Epithelial cell of proximal tubule (primary cell): ENCODE data around the gene GLI2. TPM values are rescaled to one million over a fixed set of nuclear protein-coding genes. Genes with fewer than 3 reads are reported as not detected.

Source experiments
- DNase-seq: peaks from one replicate; pipeline ENCODE4 v3.0.0-alpha.2; 2011; ENCODE audit warnings: low read depth
- H3K4me3 ChIP-seq: 2 replicates; pipeline ENCODE4 v1.5.1; 2011; ENCODE audit warnings: low read depth, mild to moderate bottlenecking, low read length
- total RNA-seq: library from RNA; depleted of rRNA; stranded (reverse); fragments of >200 nt; gene quantifications from 2 replicates; pipeline ENCODE4 v1.2.3, GENCODE V29; 2015
- TF ChIP-seq, protein P1 (sequence below): conservative IDR thresholded peaks from 2 replicates; pipeline ENCODE4 v1.5.1; 2012; ENCODE audit warnings: low read depth, mild to moderate bottlenecking, low read length

GLI2 gene
- total RNA-seq, result 3.8 and 4.0 TPM in 2 replicates

DNA sequence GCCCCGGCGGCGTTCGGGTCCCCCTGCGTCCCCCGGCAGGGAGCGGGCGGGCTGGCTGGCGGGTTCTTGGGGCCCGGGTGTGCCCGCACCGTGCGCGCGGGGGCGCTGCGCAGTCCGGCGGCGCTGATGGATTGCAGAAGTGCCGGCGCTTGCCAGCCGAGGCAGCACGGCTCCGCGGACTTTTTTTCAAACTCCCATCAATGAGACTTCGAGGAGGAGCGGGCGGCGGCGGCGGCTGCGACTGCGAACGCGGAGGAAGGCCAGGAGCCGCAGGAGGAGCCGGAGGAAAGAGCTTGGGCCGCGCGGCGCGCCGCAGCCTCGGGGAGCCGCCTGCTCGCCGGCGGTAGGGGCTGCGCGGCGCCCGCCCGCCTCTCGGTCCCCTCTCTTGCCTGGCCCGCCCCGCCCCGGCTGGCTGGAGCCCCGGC is at the start of gene GLI2:
GLI2 (plus strand) TSS at position 123 of the 425 bp plus-strand sequence. CDS start 61,453 bp downstream, outside the sequence.
- TF ChIP-seq, protein P1, sequence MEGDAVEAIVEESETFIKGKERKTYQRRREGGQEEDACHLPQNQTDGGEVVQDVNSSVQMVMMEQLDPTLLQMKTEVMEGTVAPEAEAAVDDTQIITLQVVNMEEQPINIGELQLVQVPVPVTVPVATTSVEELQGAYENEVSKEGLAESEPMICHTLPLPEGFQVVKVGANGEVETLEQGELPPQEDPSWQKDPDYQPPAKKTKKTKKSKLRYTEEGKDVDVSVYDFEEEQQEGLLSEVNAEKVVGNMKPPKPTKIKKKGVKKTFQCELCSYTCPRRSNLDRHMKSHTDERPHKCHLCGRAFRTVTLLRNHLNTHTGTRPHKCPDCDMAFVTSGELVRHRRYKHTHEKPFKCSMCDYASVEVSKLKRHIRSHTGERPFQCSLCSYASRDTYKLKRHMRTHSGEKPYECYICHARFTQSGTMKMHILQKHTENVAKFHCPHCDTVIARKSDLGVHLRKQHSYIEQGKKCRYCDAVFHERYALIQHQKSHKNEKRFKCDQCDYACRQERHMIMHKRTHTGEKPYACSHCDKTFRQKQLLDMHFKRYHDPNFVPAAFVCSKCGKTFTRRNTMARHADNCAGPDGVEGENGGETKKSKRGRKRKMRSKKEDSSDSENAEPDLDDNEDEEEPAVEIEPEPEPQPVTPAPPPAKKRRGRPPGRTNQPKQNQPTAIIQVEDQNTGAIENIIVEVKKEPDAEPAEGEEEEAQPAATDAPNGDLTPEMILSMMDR, result peak; percentile 54
- DNase-seq, result no peak
- H3K4me3 ChIP-seq, result peak within 1 kb of the TSS; percentile 31

DNA sequence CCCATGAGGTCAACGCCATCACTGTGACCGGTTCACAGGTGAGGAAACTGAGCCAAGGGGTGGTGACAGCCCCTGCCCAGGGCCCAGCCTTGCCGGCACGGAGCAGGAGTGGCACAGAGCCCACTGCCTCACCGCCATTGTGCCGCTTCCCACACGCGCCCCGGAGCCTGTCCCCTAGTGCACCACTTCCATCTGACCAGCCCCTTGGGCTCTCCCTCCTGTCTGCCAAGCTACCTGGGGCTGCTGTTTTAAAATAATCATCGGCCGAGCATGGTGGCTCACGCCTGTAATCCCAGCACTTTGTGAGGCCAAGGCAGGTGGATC is 49.7 kb upstream of the GLI2 start:
- no peak overlapping the region for H3K4me3 ChIP-seq
- no peak for DNase-seq
- TF ChIP-seq, protein P1, result no peak

DNA sequence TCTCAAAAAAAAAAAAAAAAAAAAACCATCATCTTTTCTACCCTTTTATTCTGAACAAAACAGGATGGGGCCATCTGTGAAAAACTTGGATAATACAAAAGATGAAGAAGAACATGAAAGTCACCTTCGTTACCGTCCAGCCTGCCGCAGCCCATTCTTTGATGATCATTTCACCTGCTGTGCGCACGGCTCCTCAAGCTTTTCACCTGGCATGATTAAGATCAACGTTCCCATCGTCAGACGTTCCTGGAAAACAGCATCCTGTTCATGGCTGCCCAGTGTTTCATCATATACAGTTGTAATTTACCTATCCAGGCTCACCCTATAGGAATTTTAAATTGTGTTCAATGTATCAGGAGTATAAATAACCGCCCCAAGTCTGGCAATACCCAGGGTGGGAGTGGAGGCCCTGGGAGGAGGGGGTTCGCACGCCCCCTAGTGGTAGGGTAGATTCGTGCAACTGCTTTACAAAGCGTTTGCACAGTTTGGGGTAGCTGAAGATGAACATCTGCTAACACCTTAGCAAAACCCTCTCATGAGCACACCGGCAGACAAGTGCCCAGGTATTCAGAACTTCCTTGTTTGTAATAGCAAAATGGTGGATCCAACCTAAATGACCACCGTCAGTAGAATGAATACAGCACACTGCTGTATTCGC is 49.0 kb upstream of the GLI2 start:
- DNase-seq, result no peak
- H3K4me3 ChIP-seq, result no peak overlapping the region
- TF ChIP-seq, protein P1, result peak; percentile 47

DNA sequence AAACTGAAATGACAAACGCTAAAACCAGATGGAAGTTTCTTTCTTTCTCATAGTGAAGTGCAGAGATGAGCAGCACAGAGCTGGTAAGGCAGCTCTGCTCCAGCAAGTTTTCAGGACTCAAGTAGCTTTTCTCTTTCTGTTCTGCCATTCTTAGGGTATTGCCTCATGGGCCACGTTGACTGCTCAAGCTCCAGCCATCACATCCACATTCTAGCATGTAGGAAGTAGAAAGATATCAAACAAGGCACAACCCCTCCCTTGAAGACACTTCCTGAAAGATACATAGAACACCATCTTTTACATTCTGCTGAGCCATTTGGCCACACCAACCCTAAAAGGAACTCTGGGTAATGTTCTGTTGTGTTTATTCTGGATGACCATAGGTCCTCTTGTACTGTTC is 48.5 kb upstream of the GLI2 start:
- TF ChIP-seq, protein P1, result no peak
- H3K4me3 ChIP-seq, result no peak overlapping the region
- no peak for DNase-seq

DNA sequence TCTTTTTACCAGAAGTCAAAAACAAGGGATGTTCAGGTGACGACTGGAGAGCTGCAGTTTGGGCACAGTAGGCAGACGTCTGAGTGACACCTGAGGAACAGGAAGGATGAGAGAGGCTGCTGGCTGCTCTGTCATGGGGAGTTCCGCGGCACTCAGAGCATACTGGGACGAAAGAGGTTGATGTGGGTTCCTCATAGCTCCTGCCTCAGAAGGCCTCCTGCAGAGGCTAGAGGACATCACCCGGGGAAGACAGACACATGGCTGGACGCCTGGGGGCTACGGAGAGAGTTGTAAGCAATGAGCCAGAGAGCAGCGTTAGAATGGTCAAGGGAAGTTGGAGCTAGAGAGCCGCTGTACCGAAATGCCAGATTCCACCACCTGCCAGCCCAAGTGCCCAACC is 45.1 kb upstream of the GLI2 start:
- H3K4me3 ChIP-seq, result no peak overlapping the region
- TF ChIP-seq, protein P1, result no peak
- DNase-seq, result no peak

DNA sequence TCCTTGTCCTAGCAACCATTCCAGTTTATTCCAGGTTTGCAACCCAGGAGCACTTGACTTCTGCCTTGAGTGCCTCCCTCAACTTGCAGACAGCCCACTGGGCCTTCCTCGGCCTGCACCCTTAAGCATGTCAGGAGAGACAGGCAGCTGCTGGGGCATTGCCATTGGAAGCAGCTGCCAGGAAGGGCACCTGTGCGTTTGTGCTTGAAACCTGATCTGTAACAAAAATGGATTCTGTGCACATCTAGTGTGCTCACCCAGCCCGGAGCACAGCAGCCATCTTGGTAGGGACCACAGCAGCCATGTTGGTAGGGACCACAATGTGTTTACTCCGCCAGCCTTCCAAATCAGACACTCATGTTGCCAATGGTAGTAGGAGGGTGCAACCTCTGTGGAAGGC is 44.3 kb upstream of the GLI2 start:
- H3K4me3 ChIP-seq, result no peak overlapping the region
- TF ChIP-seq, protein P1, result no peak
- no peak for DNase-seq

DNA sequence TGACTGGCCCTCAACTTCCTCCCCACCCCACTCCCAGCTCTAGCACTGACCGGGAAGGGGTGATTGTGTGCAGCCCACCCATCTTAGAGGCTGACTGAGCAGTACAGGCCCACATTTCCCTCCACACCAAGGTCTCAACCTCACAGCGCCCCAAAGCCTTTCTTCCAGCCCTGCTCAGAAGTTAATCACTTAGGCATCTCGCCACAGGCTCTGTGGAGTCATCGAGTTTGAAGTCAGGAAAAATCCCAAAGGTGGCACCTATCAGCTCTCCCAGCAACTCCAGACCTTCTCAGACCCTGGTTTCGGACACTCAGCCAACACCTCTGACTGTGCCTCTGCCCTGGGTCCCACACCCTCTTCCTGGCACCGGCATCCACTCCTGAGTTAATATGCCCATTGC is 43.0 kb upstream of the GLI2 start:
- TF ChIP-seq, protein P1, result no peak

More for the DNA sequence above, 43.0 kb upstream of the GLI2 start:
- H3K4me3 ChIP-seq, result no peak overlapping the region
- no peak for DNase-seq
